A549 treated with DMSO at 1 μM for 4 hours (cell line): ENCODE measurements around the gene SEC11C. TPM values are rescaled to one million over a fixed set of nuclear protein-coding genes. Genes with fewer than 3 reads are reported as not detected.

ENCODE experiments used
- total RNA-seq: library from RNA; stranded (reverse); fragments of 200-300 nt; extraction: Qiagen RNA extraction; gene quantifications from 5 replicates; pipeline ENCODE4 v1.2.3, GENCODE V29; 2022; ENCODE audit warnings: low read depth

SEC11C gene
- total RNA-seq = 53.1 to 67.2 TPM (median 59.3 TPM) in 5 replicates

GRCh38 chr18:59139615-59140301, at the start of gene SEC11C:
TSS of gene SEC11C (plus strand) at chr18:59139884. CDS start at chr18:59139949, 65 bp downstream.

Other genes with a start within 250 kb of the SEC11C start
- not detected in 5 replicates for gene GRP, start 80.3 kb downstream of the SEC11C start, total RNA-seq
- not detected in 5 replicates for gene RAX, start 133.6 kb downstream of the SEC11C start, total RNA-seq
- not detected in 5 replicates for gene CPLX4, start 178.8 kb downstream of the SEC11C start, total RNA-seq
- gene LMAN1, start 219.4 kb downstream of the SEC11C start, total RNA-seq = 29.0 to 43.2 TPM (median 38.0 TPM) in 5 replicates